HG03469 (cell line): Measurements from ENCODE around the gene RAB17.

Experiments
- ATAC-seq: cut with Tn5 transposase; IDR thresholded peaks from one replicate; pipeline ENCODE4 v1.9.1; 2021; ENCODE audit warnings: mild to moderate bottlenecking, moderate library complexity, moderate number of reproducible peaks; ENCODE audit not compliant: unreplicated experiment

The RAB17 gene

DNA sequence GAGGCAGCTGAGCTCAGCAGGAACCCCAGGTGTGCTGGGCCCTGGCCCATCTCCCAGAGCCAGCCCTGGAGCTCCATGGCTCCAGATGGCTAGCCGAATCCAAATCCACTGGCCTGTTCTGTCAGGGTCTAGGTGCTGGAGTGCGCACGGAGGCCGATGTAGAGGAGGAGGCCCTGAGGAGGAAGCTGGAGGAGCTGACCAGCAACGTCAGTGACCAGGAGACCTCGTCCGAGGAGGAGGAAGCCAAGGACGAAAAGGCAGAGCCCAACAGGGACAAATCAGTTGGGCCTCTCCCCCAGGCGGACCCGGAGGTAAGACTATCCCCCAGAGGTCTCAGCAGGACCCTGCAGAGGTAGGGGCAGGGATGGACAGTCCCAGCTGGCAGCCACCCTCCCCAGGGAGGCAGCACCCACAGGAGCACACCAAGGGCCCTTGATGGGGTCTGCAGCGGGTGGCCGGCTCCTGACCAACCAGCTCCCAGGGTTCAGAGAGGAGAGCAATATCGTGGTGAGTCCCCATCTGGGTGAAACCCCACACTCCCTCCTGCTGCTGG, 50.2 kb downstream of the RAB17 start:
- ATAC-seq: no peak

- ATAC-seq: no peak
Observed at GRCh38 chr2:237539681-237540080, 50.9 kb downstream of the RAB17 start.

GRCh38 chr2:237538901-237539300, 51.6 kb downstream of the RAB17 start:
- ATAC-seq: no peak

DNA sequence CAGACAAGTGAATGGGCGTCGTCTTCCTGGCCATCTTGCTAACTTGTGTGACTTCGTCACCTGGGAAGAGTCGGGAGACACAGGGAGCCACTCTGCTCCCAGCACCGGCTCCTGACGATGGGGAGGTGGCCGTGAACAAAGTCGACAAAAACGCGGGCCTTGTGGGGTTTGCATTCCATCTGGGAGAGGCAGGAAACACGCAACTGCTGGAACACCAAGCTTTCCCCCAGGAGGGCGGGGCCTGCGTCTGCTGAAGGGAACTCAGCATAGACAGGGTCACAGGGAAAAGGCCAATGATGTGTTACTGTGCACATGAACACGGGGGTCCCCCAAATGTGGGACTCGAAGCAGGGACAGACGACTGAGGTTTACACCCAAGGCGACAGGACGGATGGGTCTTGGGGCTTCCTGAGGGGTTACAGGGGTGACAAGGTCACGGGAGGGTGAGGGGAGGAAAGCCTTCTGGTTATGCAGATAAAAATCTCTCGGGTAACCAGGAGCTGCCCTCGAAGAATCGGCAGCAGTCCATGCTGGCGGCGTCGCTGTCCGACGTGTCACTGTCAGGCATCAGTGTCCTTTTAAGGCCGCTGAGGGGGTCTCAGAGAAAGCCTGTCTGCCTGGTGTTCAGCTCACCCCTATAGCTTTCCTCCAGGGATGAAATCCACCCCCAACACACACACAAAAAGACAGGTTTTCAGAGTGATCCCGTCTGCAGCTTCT, 52.4 kb downstream of the RAB17 start:
- no peak for ATAC-seq

- ATAC-seq: no peak
Observed at GRCh38 chr2:237536617-237537016, 53.9 kb downstream of the RAB17 start.

DNA sequence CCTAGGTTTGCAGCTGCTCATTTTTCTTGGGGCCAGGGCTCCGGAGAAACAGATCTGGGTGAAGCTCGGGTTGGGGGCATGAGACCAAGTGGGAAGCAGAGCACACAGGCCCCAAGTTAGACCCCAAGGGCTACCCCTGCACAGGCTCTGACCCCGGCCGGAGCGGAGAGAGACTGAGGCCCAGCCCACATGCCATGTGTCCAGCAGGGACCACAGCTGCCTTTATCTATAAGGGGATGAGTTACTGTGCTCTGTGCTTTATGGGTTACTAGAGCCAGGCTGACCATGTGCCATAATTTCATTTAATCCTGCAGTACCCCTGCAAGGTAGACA, 54.5 kb downstream of the RAB17 start:
- ATAC-seq: no peak

DNA sequence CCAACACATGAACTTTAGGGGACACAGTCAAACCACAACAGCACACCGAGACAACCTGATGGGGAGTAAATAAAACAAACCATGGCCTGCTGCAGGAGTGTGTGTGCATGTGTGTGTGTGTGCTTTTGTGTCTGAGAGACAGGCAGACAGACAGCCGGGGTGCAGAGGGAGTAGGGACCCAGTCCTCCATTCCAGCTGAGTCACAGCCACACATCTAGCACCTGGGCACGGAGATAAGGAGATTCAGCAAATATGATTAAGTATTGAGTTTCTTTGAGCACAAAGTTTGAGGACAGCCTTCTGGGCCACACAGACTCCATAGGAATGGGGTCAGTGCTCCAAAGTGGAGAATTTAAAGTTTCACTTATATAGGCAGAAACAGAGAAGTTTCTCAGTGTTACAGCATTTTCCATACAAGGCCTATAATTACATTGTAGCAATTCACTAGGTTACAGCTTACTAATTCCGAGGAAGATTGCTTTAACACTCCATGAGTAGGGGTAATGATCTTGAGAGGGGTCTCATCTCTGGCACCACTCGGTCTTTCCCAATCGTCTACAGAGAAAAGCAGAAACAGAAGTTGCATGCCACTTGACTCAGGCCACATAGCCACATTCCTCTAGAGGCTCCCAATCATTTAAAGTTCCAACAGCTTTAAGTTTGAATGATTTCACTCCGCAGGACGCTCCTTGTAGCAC, 55.0 kb downstream of the RAB17 start:
- ATAC-seq: no peak

DNA sequence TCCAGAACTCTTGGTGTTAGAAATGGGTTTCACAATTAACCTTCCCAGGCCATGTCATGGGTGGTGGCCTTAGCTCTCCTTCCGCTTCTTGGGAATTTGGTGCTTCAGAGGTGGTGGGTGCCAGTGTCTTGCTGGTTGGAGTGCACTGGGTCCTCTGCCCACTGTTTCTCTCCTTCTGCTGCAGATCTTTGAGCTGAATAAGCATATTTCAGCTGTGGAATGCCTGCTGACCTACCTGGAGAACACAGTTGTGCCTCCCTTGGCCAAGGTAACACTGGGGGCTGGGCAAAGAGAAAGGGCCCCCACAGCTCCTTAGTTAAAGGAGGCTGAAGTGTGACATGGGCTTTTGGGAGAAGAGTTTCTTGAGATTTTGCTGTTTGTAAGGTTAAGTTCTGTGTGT, 56.2 kb downstream of the RAB17 start:
- ATAC-seq: no peak

DNA sequence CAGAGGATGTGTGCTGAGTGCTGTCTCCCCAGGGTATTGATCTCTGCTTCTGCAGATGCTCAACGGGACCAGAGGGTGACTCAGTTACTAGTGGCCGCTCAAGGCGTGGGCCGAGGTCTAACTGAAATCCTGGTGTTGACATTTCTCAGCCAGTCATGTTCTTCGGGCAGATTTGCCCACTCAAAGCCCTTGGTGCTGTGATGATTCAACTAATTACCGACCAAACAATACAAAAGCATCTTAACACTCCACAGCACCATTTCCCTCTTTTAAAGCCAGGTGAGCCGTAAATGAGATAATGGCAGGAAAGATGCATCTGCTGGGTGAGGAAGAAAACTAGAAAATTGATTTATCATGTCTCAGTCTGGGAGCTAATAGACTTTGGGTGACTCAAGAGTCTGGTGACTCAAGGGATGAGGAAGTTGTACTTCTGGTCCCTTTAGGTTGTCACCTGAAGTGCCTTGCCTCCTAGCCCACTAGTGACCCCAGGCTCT, 56.8 kb downstream of the RAB17 start:
- ATAC-seq: no peak

DNA sequence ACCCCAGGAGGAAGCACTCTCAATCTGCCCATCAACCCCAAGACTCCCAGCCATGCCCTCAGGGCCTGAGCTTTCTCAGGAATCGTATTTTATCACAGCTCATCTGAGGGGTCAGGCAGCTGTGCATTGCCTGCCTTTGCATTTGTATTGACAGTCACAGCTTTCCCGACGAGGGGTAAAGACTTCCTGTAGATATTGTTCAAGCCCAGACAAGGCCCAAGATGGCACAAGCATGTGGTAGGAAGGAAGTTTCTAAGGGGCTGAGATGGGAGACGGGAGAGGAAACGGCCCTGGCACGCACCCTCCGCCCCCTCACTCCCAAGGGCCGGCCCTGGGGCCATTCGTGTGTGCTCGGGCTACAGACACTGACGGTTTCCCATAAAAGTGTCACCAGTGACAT, 58.4 kb downstream of the RAB17 start:
- no peak for ATAC-seq

- ATAC-seq: no peak
Observed at GRCh38 chr2:237530472-237531433, 59.8 kb downstream of the RAB17 start.

DNA sequence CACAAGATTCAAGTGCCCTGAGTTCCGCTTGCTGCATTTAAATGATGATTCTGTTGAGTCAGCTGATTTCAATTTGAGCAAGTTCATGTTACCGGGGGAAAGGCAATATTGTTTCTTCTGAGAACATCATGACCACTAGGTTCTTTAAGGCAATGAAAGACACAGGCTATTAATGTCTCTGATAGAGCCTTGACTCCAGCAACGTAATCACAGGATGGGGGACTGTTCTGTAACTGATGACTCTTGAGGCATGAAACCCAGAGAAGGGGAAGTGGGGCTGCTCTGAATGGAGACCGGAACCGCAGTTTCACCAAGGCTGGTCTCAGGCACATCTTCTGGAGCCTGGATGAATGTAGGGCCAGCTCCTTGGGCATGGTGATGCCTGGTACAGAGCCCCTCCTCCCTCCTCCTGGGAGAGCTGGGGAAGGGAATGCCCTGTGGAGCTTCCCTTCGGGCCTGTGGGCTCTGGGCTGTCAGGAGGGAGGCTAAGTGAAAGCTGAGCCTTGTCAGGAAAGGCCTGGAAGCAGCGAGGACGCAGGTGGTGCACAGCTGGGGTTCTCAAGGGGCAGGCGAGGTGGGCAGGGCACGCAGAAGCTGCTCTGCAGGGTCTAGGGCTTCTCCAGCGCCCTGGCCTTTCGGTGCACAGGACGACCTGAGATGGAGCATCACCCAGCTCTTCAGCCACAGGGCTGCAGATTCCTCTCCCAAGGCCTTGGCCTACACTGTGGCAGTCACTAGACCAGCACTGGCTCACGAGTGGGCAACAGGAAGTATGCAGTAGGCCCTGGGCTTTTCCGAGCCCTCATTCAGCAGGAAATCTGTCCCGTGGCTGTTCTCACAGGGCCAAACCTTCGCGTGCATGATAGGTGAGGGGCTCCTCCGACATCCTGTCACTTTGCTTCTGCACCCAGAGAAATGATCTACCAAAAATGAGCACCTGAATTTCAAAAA, 60.8 kb downstream of the RAB17 start:
- peak; percentile 63 for ATAC-seq

DNA sequence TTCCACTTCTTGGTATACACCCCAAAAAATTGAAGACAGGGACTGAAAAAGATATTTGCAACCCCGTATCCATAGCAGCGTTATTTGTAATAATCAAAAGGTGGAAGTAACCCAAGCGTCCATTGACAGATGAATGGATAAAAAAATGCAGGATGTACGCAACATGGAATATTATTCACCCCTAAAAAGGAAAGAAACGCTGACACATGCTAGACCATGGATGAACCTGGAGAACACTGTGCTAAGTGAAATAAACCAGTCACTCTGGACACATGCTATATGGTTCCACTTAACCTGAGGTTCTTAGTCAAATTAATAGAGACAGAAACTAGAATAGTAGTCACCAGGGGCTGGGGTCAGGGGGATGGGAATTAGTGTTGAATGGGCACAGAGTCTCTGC, 62.8 kb downstream of the RAB17 start:
- ATAC-seq: no peak

- ATAC-seq: no peak
Observed at GRCh38 chr2:237527233-237527632, 63.3 kb downstream of the RAB17 start.

GRCh38 chr2:237525559-237526157, 64.9 kb downstream of the RAB17 start:
- no peak for ATAC-seq

DNA sequence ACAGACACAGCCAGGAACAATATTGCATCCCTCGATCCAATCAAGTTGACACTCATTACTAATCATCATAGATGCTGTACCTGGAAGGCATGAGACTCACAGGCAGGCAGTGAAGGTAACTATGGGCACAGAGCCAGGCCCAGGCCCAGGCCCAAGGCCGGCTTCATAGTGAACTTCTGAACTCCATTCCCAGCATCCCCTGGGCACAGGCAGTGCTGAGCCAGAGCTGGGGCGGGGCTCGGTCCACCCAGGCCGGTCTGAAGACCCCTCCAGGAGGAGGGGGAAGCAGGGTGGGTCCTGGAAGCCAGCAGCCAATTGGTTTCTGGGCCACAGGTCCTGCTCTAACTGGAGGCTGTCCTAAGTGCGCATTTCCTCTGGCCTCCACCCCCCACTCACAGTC, 65.9 kb downstream of the RAB17 start:
- no peak for ATAC-seq
